Upper lobe of right lung (tissue), 1 donor: Measurements from ENCODE around the gene KCNN4. TPM values are rescaled to one million over a fixed set of nuclear protein-coding genes. Genes with fewer than 3 reads are reported as not detected.
"Not testable (repeated sequence)": the region's sequence is repeated elsewhere in the genome, so short reads cannot be mapped to it uniquely, and the experiment has no call there.

Experiments used
- ATAC-seq: fragments of 200-7000 bp; cut with Tn5 transposase; one replicate; pipeline ENCODE4 v1.9.1; 2020; ENCODE audit warnings: mild to moderate bottlenecking, moderate library complexity
- DNase-seq: peaks from one replicate; pipeline ENCODE4 v3.0.0-alpha.2; 2020
- H3K27ac ChIP-seq: fragments of 200-600 bp; one replicate; pipeline ENCODE4 v1.8.0; 2022
- H3K27me3 ChIP-seq: fragments of 200-600 bp; one replicate; pipeline ENCODE4 v1.8.0; 2022; ENCODE audit warnings: mild to moderate bottlenecking
- H3K36me3 ChIP-seq: fragments of 200-600 bp; one replicate; pipeline ENCODE4 v1.8.0; 2022
- H3K4me1 ChIP-seq: fragments of 200-600 bp; one replicate; pipeline ENCODE4 v1.8.0; 2022
- H3K4me3 ChIP-seq: fragments of 200-600 bp; one replicate; pipeline ENCODE4 v1.8.0; 2022; ENCODE audit warnings: mild to moderate bottlenecking
- H3K9me3 ChIP-seq: fragments of 200-600 bp; one replicate; pipeline ENCODE4 v1.8.0; 2022
- intact Hi-C: fragments of 100-400 bp; cut with DNase I; formaldehyde crosslinking; loops from one replicate; pipeline ENCODE4 v1.11.0; 2022
- total RNA-seq: library from RNA; stranded (reverse); fragmentation: NEBNext Ultra II Directional; extraction: Animal tissue kit (Norgen Biotek cat#: 25700); gene quantifications from one replicate; pipeline ENCODE4 v1.2.1, GENCODE V29; 2021
- TF ChIP-seq, protein P1 (sequence below): fragments of 200-600 bp; IDR thresholded peaks from one replicate; pipeline ENCODE4 v1.8.0; 2022; ENCODE audit warnings: antibody characterized with exemption
- donor health status: DM: no; HTN: yes; CAD: no; lungs with severe emphysema.

KCNN4 gene
- total RNA-seq, 1 donor from 2014 or later, result 7.3 TPM

DNA sequence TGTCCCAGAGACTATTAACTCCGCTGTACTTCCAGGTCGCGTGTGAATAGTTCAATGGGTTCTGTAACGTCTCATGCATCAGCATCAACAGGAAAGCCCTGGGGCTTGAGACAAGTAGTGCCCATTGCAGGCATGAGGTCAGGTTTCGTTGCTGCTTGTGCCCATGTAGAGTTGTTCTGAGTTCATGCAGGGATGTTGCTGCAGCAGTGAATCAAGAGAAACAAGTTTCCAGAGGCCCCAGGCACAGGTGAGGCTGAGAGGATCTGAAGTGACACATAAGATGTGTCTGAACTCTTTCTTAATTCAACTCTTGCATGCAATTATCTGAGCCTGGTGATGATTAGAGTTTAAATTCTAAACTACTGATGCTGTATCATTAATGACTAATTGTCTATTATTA is 37.7 kb upstream of the KCNN4 start:
- intact Hi-C loops, result no loop called here
- Histone ChIP-seq H3K9me3 (no peaks in the 10 kb centered on the region), H3K4me3 (no peak overlapping the region), H3K27me3 (peaks cover 5% of the 10 kb centered on the region), H3K27ac (no peak overlapping the region), H3K36me3 (no peaks in the 10 kb centered on the region), H3K4me1 (no peaks in the 10 kb centered on the region)
- TF ChIP-seq, protein P1, sequence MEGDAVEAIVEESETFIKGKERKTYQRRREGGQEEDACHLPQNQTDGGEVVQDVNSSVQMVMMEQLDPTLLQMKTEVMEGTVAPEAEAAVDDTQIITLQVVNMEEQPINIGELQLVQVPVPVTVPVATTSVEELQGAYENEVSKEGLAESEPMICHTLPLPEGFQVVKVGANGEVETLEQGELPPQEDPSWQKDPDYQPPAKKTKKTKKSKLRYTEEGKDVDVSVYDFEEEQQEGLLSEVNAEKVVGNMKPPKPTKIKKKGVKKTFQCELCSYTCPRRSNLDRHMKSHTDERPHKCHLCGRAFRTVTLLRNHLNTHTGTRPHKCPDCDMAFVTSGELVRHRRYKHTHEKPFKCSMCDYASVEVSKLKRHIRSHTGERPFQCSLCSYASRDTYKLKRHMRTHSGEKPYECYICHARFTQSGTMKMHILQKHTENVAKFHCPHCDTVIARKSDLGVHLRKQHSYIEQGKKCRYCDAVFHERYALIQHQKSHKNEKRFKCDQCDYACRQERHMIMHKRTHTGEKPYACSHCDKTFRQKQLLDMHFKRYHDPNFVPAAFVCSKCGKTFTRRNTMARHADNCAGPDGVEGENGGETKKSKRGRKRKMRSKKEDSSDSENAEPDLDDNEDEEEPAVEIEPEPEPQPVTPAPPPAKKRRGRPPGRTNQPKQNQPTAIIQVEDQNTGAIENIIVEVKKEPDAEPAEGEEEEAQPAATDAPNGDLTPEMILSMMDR, result no peak
- no peak for DNase-seq
- no peak for ATAC-seq

- DNase-seq, ATAC-seq, H3K4me3 ChIP-seq, H3K36me3 ChIP-seq, H3K4me1 ChIP-seq, H3K27ac ChIP-seq, H3K9me3 ChIP-seq, H3K27me3 ChIP-seq, intact Hi-C loops: not testable (repeated sequence)
These were observed 36.7 kb upstream of the KCNN4 start for GRCh38 chr19:43817454-43817853.

GRCh38 chr19:43814663-43815352 is 34.0 kb upstream of the KCNN4 start:
- DNase-seq (no peak), ATAC-seq (no peak)
- Histone ChIP-seq H3K4me1 (no peaks in the 10 kb centered on the region), H3K36me3 (no peaks in the 10 kb centered on the region), H3K9me3 (no peaks in the 10 kb centered on the region), H3K4me3 (no peak overlapping the region), H3K27ac (no peak overlapping the region), H3K27me3 (no peaks in the 10 kb centered on the region)
- intact Hi-C loops, result no loop called here
- TF ChIP-seq, protein P1, result no peak

DNA sequence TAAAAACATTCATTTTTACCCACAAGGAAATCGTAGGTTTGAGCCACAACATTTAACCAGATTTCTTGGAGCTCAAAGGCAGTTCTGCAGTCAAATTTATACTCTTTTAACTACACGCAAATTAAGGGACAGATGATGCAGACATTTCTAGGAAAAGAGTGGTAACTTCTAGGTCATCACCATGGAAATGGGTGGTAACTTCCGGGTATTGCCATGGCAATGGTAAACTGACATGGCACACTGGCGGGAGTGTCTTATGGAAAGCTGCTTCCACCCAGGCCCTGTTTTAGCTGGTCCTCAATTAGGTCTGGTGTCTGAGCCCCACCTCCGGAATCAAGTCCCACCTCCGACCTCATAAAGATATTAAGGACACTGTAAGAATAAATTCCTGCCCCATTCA is 31.9 kb upstream of the KCNN4 start:
- no peak overlapping the region for H3K4me3 ChIP-seq
- TF ChIP-seq, protein P1, result no peak
- H3K36me3 ChIP-seq, result no peaks in the 10 kb centered on the region
- no peaks in the 10 kb centered on the region for H3K27me3 ChIP-seq
- no peaks in the 10 kb centered on the region for H3K9me3 ChIP-seq
- intact Hi-C loops, result no loop called here
- ATAC-seq (peak; percentile 26), DNase-seq (no peak)
- H3K4me1 ChIP-seq, result no peaks in the 10 kb centered on the region
- no peak overlapping the region for H3K27ac ChIP-seq

DNA sequence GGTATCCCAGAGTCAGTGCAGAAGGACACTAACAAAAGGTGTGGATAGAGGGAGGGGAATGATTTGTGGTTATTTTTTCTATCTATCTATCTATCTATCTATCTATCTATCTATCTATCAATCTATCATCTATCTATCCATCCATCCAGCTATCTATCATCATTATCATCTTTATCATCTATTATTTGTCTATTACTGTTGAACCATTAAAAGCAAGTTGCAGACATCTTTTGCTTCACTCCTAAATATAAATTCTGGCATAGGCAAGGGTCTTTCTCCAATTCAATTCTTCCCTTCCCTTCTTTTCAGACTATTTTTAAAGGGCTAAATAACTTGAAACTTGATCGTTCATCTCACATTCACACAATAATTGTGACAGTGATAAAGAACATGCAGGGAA is 31.5 kb upstream of the KCNN4 start:
- DNase-seq, result no peak
- ATAC-seq, result no peak
- H3K27ac ChIP-seq, result no peak overlapping the region
- no peaks in the 10 kb centered on the region for H3K4me1 ChIP-seq
- no peak overlapping the region for H3K4me3 ChIP-seq
- TF ChIP-seq, protein P1, result no peak
- intact Hi-C loops, result no loop called here
- no peaks in the 10 kb centered on the region for H3K36me3 ChIP-seq
- H3K27me3 ChIP-seq, result no peaks in the 10 kb centered on the region
- H3K9me3 ChIP-seq, result no peaks in the 10 kb centered on the region

- Histone ChIP-seq H3K27ac (no peak overlapping the region), H3K9me3 (no peaks in the 10 kb centered on the region), H3K4me3 (no peak overlapping the region), H3K27me3 (no peaks in the 10 kb centered on the region), H3K36me3 (no peaks in the 10 kb centered on the region), H3K4me1 (no peaks in the 10 kb centered on the region)
- no peak for DNase-seq
- TF ChIP-seq, protein P1, result no peak
- intact Hi-C loops, result no loop called here
- peak; percentile 78 for ATAC-seq
These were observed 31.1 kb upstream of the KCNN4 start for GRCh38 chr19:43811837-43812236.
